Fibroblast of the conjunctiva (primary cell): ENCODE results near the gene GGT6.

Experiments
- DNase-seq: peaks from one replicate; pipeline ENCODE4 v3.0.0-alpha.2; 2010; ENCODE audit warnings: low read depth

The GGT6 gene

GRCh38 chr17:4576161-4576558, 15.8 kb upstream of the GGT6 start:
- DNase-seq, result no peak

GRCh38 chr17:4574448-4575045, 14.2 kb upstream of the GGT6 start:
- DNase-seq, result no peak

GRCh38 chr17:4573669-4574068, 13.3 kb upstream of the GGT6 start:
- DNase-seq, result no peak

GRCh38 chr17:4573115-4573514, 12.7 kb upstream of the GGT6 start:
- no peak for DNase-seq

GRCh38 chr17:4572131-4572530, 11.8 kb upstream of the GGT6 start:
- DNase-seq, result no peak

- DNase-seq, result no peak
Observed at GRCh38 chr17:4569591-4569990, 9.2 kb upstream of the GGT6 start.

GRCh38 chr17:4566785-4567184, 6.4 kb upstream of the GGT6 start:
- DNase-seq, result peak; percentile 24

GRCh38 chr17:4565209-4566141, 5.1 kb upstream of the GGT6 start:
- DNase-seq, result peak; percentile 65

GRCh38 chr17:4562015-4562969, 1.9 kb upstream of the GGT6 start:
- no peak for DNase-seq

- no peak for DNase-seq
Observed at GRCh38 chr17:4560837-4561256, 470 bp upstream of the GGT6 start.

- no peak for DNase-seq
Observed at GRCh38 chr17:4559966-4560365, 411 bp downstream of the GGT6 start.

GRCh38 chr17:4559139-4559791, 1.1 kb downstream of the GGT6 start:
- DNase-seq, result no peak

- no peak for DNase-seq
Observed at GRCh38 chr17:4558347-4558971, 1.9 kb downstream of the GGT6 start.

GRCh38 chr17:4557626-4558346, 2.6 kb downstream of the GGT6 start:
- DNase-seq, result no peak

- no peak for DNase-seq
Observed at GRCh38 chr17:4556996-4557395, 3.4 kb downstream of the GGT6 start.

GRCh38 chr17:4555873-4556759, 4.3 kb downstream of the GGT6 start:
- no peak for DNase-seq

GRCh38 chr17:4554997-4555799, 5.2 kb downstream of the GGT6 start, which contains the start of gene MYBBP1A:
Gene MYBBP1A (minus strand): TSS chr17:4555384. CDS start chr17:4555324, 60 bp downstream.
- peak; percentile 93 for DNase-seq

- no peak for DNase-seq
Observed at GRCh38 chr17:4554441-4554996, 5.9 kb downstream of the GGT6 start.
